Measurements from ENCODE around the gene PIGBOS1.
"Not testable (repeated sequence)": the region's sequence is repeated elsewhere in the genome, so short reads cannot be mapped to it uniquely, and the experiment has no call there.

Gene PIGBOS1

DNA sequence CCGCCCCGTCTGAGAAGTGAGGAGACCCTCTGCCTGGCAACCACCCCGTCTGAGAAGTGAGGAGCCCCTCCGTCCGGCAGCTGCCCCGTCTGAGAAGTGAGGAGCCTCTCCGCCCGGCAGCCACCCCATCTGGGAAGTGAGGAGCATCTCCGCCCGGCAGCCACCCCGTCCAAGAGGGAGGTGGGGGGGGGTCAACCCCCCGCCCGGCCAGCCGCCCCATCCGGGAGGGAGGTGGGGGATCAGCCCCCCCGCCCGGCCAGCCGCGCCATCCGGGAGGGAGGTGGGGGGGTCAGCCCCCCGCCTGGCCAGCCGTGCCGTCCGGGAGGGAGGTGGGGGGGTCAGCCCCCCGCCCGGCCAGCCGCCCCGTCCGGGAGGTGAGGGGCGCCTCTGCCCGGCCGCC is 16.1 kb downstream of the PIGBOS1 start:
- DNase-seq (ENCODE audit: extremely low read depth in 1 of 2, low read depth in 1 of 2), result not testable (repeated sequence)

DNA sequence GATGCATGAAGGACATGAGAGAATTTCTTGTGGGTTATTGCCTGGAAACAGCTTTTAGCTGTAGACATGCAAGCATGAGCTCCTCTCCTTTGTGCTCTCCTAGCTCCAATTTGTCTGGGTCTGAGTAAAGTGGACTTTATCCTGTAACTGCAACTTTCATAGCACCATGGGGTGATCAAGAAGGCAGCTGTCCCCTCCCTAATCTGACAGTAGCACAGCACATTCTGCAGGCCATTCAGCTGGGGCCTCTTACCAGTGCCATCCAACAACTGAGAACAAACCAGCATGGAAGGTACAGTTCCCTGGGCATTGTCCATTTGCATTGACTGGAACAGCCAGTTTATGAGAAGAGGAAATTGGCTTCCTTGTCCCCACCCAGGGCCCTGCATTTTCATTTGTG is 21.6 kb downstream of the PIGBOS1 start:
- no peak for DNase-seq (ENCODE audit: extremely low read depth in 1 of 2, low read depth in 1 of 2)

DNA sequence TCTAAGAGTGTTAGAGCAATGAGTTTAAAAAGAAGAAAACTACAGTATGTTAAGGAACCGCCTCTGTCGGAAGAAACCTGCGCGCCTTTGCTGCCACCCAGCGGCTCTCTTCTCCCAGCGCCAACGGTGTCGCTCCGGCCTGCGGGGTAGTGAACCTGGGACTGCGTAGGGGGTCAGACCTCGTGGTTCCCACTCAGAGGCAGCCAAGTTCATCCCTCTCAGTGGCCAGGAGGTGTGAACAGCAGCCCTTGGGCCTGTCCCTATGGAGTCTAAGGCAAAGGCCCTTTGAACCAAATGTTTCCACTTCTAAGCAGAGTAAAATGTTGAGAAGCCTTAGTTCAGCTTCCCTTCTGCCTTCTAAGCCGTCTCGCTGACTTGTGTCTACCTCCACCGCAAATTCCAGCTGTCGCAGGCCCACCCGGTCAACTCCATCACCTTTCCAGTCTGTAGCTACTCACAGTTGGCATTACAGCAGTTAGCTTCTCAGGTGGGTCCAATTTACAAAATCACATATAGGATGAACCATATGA is 28.3 kb downstream of the PIGBOS1 start:
- peak; percentile 71 to 77 for DNase-seq (ENCODE audit: extremely low read depth in 1 of 2, low read depth in 1 of 2)

DNA sequence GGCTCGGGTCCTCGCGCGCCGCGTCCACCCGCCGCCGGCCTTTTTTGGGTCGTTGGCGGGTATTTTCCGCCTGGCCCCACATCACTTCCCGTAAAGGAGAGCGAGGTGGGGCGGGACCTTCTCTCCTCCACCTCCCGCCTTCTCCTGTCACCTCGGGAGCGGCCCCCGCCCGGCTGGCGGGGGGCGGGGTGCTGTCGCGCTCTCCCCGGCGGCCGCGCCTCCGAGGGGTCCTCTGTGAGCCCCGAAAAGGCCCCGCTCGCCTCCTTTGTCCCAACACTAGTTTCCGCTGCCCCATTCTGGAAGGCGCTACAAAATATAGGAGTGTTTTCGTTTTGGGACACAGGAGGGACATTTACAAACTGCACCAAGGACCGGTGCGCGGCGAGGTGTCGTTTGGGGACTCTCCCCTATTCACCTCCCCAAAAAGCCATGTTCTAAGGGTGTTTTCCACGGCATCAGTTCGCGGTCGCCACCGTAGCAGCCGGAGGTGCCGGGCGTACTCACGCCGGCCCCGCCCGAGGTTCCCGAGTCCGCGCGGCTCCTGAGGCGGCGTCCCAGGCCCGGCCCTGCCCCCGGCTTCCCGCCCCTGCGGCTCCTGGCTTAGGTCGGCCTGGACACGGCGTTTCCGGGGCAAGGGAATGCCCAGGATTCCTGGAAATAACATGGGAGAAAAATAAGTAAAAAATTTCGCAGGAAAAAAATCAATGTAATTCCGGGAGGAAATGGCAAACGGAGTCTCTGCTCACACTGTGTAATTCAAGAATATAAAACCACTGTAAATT is 29.0 kb downstream of the PIGBOS1 start, which contains the start of gene RAB27A:
RAB27A (minus strand) TSS at position 68 of the 782 bp plus-strand sequence. CDS start 54,879 bp downstream, outside the sequence.
- peak; percentile 54 to 65 for DNase-seq (ENCODE audit: extremely low read depth in 1 of 2, low read depth in 1 of 2)

DNA sequence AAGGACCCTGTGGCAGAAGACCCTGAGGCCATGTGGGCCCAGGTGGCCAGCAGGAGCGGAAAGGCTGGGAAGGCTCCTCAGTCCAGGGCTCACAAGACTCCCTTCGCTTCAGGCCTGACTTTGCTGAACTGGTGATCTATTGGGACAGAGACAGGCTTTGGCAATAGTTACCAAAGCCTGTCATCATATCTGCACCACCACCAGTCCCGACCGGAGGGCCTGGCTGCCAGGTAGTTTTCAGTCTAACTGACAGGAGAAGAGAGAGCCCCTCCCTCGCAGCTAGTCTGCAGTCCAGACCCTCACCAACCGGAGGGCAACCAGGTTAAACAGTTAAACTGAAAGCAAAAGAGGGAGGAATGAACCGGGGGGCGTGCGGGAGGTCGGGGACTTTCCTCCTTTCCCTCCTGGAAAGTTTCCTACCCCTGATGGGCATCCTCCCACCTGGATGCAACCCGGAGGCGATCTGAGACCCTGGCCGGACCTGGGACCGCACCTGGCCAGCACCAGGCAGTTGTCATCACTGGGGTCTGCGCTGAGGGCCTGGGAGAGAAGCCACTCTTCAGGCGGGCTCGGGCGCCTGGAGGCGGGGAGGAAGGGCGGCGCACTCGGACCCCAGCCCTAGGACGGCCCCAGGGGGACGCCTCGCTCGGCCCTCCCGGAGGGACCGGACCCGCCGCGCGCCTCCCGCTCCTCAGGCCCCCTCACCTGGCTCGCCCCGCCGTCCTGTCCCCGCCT is 29.7 kb downstream of the PIGBOS1 start:
- peak in 1 of 2 donors; percentile 8 for DNase-seq (ENCODE audit: extremely low read depth in 1 of 2, low read depth in 1 of 2)

DNA sequence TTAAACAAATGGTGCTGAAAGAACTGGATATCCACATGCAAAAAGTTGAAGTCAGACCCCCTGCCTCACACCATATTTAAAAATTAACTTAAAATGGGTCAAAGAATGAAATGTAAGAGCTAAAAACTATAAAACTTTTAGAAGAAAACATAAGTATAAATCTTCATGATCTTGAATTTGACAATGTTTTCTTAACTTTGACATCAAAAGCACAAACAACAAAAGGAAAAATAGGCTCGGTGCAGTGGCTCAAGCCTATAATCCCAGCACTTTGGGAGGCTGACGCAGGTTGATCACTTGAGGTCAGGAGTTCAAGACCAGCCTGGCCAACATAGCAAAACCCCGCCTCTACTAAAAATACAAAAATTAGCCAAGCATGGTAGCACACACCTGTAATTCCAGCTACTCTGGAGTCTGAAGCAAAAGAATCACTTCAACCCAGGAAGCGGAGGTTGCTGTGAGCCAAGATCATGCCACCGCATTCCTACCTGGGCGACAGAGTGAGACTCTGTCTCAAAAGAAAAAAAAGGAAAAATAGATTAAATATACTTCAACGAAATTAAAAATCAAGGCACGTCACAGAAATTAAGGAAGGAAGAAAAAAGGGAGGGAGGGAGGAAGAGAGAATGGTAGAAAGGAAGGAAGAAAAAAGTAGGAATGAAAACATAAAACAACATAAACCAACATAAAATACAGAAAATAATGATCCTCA is 30.8 kb downstream of the PIGBOS1 start:
- DNase-seq (ENCODE audit: extremely low read depth in 1 of 2, low read depth in 1 of 2), result no peak

DNA sequence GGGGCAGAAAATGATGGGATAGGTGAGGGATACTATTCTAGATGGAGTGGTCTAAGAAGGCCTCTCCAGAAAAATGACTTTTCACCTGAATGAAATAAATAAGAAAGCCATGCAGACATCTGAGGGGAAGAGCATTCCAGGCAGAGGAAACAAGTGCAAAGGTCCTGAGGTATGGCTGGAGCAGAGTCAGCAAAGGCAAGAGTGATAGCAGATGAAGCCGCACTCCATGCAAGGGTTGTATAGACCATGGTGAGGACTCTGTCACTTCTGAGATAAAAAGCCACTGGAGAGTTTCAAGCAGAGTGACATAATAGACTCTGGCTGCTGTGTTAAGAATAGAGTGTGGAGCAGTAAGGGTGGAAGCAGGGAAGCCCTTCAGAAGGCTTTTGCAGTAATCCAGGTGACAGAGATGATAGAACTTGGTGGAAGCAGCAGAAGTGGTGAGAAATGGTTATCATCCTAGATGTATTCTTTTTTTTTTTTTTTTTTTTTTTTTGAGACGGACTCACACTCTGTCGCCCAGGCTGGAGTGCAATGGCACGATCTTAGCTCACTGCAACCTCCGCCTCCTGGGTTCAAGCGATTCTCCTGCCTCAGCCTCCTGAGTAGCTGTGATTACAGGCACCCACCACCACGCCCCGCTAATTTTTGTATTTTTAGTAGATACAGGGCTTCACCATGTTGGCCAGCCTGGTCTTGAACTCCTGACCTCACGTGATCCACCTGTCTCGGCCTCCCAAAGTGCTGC is 32.3 kb downstream of the PIGBOS1 start:
- not testable (repeated sequence) for DNase-seq (ENCODE audit: extremely low read depth in 1 of 2, low read depth in 1 of 2)

DNA sequence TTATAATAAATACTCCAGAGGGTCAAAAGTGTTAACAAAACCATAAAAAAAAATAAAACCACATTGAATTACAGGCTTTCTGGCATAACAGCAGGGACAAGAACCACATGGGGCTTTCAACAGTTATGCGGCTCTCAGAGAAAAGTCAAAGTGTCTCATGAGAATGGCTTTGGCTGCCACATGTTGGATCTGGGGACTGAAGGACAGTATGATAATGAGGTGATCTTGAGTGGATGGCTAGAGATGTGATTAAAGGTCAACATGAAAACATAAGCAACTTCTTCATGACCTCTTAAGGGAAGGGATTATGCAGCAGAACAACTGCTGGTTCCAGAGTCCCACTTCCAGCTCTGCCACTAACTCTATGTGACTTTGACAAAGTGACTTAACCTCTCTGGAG is 34.5 kb downstream of the PIGBOS1 start:
- DNase-seq (ENCODE audit: extremely low read depth in 1 of 2, low read depth in 1 of 2), result no peak

DNA sequence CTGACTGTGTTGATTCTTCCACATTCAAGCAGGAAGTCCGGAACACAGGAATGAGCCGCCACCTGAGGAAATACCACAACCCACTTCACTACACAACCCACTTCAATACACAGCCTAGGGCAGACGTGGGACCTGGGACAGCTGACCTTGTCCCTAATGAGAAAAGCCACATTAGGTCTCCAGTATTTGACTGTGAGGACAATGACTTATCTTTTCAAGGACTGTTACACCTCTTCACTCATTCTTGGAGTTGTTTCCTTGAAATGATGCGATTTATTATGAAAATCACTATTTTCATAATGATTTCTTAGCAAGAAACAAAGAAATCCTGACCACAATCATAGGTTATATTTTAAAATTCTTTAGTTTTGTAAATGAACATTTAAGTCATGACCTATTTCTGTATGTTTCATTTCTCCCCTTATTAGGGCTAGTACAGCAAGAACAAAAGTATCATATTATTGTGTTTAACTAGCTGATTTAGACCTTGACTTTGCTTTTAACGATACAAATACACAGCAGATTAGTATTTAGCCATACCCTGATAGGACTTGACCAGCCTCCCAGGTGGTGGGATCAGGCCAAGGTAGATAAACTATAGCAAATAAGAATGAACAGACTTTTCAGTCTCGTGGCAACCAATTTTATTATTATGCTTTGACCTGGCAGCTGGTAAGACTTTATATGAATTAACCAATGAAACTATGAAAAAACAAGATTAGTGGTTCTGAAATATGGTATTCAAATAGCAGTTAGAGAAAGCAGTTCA is 35.4 kb downstream of the PIGBOS1 start:
- DNase-seq (ENCODE audit: extremely low read depth in 1 of 2, low read depth in 1 of 2), result no peak

DNA sequence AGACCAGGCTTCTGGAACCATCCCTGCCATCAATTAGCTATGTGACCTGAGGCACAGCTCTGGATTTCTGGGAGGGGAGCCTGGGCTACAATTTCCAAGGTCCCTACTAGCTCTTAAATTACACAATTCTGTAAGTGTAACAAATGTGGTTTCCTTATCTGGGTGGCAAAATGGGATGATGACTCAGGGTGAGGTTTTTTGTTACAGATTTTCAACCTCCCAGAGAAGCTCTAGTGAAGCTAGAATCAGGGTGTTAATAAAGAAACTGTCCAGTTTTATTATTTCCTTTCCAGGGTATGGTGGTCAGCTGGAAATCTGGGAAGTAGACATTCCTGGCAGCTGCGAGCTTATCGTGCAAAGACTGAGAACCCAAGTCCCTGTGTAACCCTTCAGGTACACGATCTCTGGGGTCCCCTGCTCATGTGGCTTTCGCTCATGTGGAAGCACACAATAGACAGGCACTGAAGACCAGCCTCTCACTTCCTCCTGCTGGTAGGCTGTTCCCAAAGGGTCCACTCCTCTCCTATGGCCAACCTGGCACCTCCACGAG is 36.6 kb downstream of the PIGBOS1 start:
- no peak for DNase-seq (ENCODE audit: extremely low read depth in 1 of 2, low read depth in 1 of 2)

DNA sequence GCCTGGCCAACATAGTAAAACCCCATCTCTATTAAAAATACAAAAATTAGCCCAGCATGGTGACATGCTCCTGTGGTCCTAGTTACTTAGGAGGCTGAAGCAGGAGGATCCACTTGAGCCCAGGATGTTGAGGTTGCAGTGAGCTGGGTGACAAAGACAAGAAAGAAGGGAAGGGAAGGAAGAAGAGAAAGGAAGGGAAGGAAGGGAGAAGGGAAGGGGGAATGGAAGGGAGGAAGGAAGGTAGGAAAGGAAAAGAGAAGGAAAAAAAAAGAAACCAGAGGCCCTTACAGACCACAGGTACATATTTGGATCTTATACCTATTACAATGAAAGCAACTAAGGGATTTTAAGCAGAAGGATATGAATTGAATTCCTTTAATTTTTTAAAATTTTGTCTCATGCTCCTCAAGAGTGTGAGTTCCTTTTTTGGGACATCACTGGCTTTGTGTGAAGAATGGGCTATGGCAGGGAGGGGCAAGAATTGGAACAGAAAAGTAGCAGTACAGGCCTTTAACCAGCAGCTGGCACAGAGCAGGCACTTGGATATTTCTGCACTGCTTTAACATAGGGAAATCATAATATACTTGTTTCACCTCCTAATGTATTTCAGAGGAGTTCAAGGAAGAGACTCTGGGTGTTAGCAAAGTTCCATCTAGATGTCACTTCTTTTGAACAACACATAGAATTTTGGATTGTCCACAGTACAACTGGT is 37.2 kb downstream of the PIGBOS1 start:
- DNase-seq (ENCODE audit: extremely low read depth in 1 of 2, low read depth in 1 of 2), result no peak

DNA sequence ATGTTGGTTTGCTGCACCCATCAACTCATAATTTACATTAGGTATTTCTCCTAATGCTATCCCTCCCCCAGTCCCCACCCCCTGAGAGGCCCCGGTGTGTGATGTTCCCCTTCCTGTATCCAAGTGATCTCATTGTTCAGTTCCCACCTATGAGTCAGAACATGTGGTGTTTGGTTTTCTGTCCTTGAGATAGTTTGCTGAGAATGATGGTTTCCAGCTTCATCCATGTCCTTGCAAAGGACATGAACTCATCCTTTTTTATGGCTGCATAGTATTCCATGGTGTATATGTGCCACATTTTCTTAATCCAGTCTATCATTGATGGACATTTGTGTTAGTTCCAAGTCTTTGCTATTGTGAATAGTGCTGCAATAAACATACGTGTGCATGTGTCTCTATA is 38.3 kb downstream of the PIGBOS1 start:
- not testable (repeated sequence) for DNase-seq (ENCODE audit: extremely low read depth in 1 of 2, low read depth in 1 of 2)

DNA sequence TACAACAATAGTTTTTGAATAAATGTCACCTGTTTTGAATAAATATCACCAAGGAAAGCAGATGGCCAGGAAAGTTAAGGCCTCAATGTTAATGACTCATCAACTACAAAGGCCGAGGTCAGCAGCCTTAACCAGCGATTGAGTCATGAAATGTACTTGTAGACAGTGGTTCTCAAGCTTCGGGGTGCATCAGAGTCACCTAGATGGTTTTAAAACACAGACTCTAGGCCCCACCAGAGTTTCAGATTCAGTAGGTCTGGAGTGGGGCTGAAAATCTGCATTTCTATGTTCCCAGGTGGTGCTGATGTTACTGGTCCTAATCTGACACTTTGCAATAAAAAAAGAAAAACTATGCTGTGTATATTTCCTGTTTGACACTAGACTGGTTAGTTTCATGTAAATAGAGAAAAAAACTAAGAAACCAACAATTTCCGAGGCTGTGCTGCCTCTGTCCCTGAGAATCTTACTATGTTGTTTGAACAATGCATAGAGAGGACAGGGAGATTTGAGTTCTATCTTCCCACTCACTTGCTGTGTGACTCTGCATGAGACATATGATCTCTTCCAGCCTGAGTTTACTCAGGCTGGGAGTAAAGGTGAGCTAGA is 39.1 kb downstream of the PIGBOS1 start:
- DNase-seq (ENCODE audit: extremely low read depth in 1 of 2, low read depth in 1 of 2), result peak in 1 of 2 donors; percentile 14

DNA sequence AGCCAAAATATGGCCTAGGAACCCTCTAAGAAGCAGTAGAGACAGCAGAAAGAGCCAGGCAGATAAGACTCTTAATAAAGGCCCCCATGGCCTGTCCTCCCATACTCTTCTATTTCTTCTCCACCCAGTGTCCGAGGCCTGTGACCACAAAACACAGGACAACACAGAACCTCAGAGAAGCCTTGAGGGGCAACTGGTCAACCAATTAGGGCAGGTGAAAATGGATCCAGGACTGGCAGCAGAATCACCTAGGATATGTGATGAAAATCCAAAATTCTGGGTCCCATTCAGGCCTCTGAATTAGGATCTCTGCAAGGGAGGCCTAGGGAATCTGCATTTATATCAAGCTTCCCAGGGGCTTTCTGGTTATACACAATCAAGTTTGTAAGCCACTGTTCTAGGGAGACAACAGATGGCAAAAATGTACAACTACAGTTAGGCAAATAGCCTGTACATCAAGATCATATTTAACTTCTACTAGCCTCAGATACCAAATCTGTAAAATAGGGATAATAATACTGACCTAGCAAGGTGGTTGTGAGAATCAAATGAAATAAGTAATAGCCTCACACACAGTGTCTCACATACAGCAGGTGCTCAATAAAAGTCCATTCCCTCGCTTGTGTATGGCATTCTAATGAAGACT is 39.7 kb downstream of the PIGBOS1 start:
- DNase-seq (ENCODE audit: extremely low read depth in 1 of 2, low read depth in 1 of 2), result no peak

DNA sequence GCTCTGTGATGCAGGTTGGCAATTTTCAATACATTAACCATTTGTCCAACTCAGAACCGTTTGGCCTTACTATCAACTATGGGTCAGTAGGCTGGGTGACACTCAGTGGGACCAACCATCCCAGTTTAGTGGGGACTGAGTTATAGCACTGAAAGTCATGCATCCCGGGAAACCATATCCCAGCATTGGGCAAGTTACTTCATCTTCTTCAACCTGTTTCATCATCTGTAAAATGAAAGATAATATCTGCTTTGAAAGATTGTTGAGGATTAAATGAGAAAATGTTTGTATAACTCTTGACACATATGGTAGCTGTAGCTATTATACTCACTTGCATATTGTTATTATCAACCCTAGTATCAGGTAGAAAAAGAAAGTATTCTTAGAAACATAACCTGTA is 41.2 kb downstream of the PIGBOS1 start:
- no peak for DNase-seq (ENCODE audit: extremely low read depth in 1 of 2, low read depth in 1 of 2)

DNA sequence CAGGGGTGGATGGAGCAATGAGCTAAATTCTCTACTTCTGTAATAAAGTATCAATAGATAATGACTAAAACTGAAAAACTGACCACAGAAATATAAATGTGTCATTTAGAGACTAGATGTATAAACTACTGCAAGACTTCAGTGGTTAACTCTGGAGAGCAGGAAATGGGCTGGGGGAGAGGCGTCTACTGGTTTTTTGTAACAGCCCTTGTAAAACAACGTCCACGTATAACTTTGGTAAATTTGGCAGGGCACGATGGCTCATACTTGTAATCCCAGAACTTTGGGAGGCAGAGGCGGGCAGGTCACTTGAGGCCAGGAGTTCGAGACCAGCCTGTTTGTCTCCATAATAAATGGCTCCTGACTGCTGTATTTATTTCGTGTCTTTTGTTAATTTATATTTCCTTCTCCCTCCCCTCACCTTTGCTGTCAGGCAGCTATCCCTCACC is 41.8 kb downstream of the PIGBOS1 start:
- peak in 1 of 2 donors; percentile 15 for DNase-seq (ENCODE audit: extremely low read depth in 1 of 2, low read depth in 1 of 2)

DNA sequence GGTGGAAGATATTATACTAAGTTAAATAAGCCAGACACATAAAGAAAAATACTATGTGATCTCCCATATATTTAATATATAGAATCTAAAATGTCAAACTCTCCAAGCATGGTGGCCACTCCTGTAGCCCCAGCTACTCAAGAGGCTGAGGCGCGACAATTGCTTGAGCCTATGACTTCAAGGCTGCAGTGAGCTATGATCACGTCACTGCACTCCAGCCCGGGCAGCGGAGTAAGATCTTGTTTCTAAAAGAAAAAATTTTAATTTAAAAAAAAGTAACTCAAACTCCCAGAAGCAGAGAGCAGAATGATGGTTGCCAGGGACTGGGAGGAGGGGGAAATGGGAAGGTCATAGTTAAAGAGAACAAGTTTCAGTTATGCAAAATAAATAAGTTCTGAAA is 42.6 kb downstream of the PIGBOS1 start:
- no peak for DNase-seq (ENCODE audit: extremely low read depth in 1 of 2, low read depth in 1 of 2)

DNA sequence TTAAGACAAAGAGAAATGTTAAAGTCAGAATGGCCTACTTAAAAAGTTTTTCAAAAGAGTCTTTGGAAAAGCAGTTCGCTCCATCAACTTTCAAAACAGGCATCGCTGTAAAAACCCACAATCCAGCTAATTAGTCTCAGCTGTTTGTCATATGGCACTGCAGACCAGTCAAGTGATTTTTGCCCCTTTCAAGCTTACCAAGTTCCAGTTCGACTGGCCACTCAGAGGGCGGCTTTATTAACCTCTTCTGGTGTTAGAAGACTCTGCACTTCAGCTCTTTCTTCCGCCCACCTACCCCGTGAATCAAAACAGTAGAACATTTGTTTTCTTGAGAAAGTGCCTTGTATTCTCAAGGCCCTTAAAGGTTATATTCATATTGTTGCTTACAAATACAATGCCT is 48.6 kb downstream of the PIGBOS1 start:
- DNase-seq (ENCODE audit: extremely low read depth in 1 of 2, low read depth in 1 of 2), result no peak
